C4-2B (cell line): ENCODE measurements around the gene NFIB.

ENCODE experiments used
- H3K27ac ChIP-seq: fragments of 450-650 bp; 2 replicates; pipeline ENCODE4 v1.5.1; 2017
- ZFX ChIP-seq: fragments of 450-650 bp; IDR thresholded peaks from 2 replicates; pipeline ENCODE4 v1.6.1; 2017
- TF ChIP-seq, protein P1 (sequence below): fragments of 450-650 bp; conservative IDR thresholded peaks from 2 replicates; pipeline ENCODE4 v1.5.1; 2017; ENCODE audit warnings: mild to moderate bottlenecking

NFIB gene

DNA sequence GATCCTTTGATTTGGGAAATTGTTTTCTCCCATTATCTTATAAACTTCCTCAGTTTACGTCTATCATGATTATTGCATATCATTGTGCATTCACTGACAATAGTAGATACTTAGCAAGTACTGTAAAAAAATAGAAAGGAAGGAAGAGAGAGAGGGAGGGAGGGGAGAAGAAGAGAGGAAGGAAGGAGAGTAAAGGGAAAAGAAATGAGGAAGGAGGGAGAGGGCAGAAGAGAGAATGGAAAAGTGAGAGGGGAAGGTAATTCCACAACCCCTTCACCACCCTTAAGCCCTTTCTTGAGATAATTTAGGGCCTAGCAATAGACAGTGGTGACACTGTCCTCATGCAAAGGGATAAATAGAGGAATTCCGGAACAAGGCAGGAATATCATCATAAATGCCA lies 64.4 kb downstream of the NFIB start:
- no peak for TF ChIP-seq ZFX
- TF ChIP-seq, protein P1, sequence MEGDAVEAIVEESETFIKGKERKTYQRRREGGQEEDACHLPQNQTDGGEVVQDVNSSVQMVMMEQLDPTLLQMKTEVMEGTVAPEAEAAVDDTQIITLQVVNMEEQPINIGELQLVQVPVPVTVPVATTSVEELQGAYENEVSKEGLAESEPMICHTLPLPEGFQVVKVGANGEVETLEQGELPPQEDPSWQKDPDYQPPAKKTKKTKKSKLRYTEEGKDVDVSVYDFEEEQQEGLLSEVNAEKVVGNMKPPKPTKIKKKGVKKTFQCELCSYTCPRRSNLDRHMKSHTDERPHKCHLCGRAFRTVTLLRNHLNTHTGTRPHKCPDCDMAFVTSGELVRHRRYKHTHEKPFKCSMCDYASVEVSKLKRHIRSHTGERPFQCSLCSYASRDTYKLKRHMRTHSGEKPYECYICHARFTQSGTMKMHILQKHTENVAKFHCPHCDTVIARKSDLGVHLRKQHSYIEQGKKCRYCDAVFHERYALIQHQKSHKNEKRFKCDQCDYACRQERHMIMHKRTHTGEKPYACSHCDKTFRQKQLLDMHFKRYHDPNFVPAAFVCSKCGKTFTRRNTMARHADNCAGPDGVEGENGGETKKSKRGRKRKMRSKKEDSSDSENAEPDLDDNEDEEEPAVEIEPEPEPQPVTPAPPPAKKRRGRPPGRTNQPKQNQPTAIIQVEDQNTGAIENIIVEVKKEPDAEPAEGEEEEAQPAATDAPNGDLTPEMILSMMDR: no peak

DNA sequence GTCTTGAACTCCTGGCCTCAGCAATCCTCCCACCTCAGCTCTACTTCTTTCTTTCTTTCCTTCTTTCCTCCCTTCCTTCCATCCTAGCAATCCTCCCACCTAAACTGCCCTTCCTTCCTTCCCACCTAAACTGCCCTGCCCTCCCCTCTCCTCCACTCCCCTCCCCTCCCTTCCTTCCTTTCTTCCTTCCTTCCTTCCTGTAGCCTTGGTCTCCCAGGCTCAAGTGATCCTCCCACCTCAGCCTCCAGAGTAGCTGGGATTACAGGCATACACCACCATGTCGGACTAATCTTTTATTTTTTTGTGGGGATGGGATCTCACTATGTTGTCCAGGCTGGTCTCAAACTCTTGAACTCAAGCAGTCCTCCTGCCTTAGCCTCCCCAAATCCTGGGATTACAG lies 65.8 kb downstream of the NFIB start:
- H3K27ac ChIP-seq: no peak overlapping the region
- TF ChIP-seq, protein P1: no peak

More for the DNA sequence above, 64.4 kb downstream of the NFIB start:
- no peak overlapping the region for H3K27ac ChIP-seq

DNA sequence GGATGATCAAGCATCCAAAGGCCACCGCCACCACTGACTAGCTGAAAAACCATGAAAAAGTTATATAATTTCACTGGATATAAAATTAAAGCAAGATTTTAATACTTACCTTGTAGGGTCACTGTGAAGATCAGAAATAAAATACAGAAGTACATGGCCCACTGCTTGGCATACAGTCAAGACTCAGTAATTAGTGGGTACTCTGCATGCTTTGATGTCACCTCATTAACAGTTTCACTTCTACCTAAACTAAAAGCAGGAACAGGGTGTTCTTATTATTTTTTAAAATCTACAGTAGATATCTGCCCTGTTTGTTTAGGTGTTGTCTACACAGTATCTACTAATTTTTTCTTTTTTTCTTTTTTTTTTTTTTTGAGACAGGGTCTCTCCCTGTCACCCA lies 66.4 kb downstream of the NFIB start:
- H3K27ac ChIP-seq: no peak overlapping the region
- no peak for TF ChIP-seq ZFX
- TF ChIP-seq, protein P1: no peak

GRCh38 chr9:14246951-14247350 lies 67.0 kb downstream of the NFIB start:
- no peak overlapping the region for H3K27ac ChIP-seq

GRCh38 chr9:14245901-14246525 lies 67.9 kb downstream of the NFIB start:
- no peak for TF ChIP-seq ZFX
- TF ChIP-seq, protein P1: no peak
- no peak overlapping the region for H3K27ac ChIP-seq

More at GRCh38 chr9:14246951-14247350, 67.0 kb downstream of the NFIB start:
- TF ChIP-seq, protein P1: no peak
- TF ChIP-seq ZFX: no peak

GRCh38 chr9:14243514-14244042 lies 70.4 kb downstream of the NFIB start:
- H3K27ac ChIP-seq: no peak overlapping the region
- no peak for TF ChIP-seq ZFX
- TF ChIP-seq, protein P1: no peak

DNA sequence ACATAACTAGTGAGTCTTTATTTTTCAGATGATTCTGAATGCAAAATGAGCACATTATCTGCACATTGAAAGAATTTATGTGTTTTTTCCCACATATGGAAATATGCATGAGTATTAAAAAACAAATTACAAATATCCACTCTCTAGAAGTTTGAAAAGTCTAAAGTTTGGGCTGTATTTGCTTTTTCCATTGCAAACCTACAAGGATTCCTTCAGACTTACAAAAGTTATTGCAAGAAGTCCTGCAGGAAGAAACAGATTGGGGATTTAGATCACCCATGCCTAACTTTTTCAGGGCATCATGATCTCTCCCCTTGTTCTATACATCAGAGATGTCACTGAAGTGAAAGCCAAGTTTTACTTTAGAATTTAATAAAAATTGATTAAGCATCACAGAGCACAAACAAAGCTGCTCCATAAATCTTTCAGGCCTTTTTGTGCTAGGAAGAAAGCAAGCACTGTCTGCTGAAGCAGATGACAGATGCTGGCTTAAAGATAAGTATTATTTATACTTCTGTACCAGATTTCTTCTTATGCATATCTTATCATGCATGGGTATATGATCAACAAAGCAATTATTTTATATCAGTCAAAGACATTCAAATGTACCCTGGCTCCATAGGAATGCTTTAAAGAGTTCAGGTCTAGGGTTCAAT lies 71.7 kb downstream of the NFIB start:
- no peak overlapping the region for H3K27ac ChIP-seq

More for the DNA sequence above, 71.7 kb downstream of the NFIB start:
- TF ChIP-seq, protein P1: no peak
- TF ChIP-seq ZFX: no peak
